ENCODE results near the gene TPD52L2.

DNA sequence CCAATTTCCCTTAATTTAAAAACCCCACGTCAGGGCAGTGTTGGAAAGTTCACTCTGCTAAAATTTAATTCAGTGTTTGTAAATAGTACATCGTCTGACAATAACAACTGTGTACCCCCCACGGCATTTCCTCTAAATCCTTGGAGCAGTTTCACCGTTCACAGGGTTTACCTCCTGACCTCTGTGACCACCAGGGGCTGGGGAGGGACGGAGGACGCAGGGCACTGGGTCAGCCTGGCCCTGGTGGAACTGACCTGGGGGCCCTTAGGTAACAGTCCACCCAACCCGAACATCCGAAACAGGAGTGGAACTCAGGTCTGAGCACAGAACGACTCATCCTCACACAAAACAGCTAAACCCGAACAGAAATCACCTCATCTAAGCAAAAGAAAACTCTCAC, 36.1 kb upstream of the TPD52L2 start:
- TF ChIP-seq, protein P1, sequence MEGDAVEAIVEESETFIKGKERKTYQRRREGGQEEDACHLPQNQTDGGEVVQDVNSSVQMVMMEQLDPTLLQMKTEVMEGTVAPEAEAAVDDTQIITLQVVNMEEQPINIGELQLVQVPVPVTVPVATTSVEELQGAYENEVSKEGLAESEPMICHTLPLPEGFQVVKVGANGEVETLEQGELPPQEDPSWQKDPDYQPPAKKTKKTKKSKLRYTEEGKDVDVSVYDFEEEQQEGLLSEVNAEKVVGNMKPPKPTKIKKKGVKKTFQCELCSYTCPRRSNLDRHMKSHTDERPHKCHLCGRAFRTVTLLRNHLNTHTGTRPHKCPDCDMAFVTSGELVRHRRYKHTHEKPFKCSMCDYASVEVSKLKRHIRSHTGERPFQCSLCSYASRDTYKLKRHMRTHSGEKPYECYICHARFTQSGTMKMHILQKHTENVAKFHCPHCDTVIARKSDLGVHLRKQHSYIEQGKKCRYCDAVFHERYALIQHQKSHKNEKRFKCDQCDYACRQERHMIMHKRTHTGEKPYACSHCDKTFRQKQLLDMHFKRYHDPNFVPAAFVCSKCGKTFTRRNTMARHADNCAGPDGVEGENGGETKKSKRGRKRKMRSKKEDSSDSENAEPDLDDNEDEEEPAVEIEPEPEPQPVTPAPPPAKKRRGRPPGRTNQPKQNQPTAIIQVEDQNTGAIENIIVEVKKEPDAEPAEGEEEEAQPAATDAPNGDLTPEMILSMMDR (IDR thresholded peaks at IDR 0.05): no peak
- no peak for TF ChIP-seq POLR2A (IDR thresholded peaks at IDR 0.05)
